Bronchial epithelial cell (primary cell): ENCODE data around the gene COL15A1. TPM values are rescaled to one million over a fixed set of nuclear protein-coding genes. Genes with fewer than 3 reads are reported as not detected.

Experiments used
- DNase-seq: peaks from one replicate; pipeline ENCODE4 v3.0.0-alpha.2; 2010; ENCODE audit warnings: low read depth
- FAIRE-seq: peaks from 2 replicates; lab custom pipeline; 2011; peaks lifted over from hg19 to GRCh38; lab: Jason Lieb, UNC
- H3K27me3 ChIP-seq: 2 replicates; pipeline ENCODE4 v1.5.1; 2011; ENCODE audit warnings: low read length; ENCODE audit not compliant: control insufficient read depth, insufficient read depth
- H3K36me3 ChIP-seq: 2 replicates; pipeline ENCODE4 v1.5.1; 2011; ENCODE audit warnings: low read length; ENCODE audit not compliant: control insufficient read depth, insufficient read depth
- H3K4me3 ChIP-seq: 2 replicates; pipeline ENCODE4 v1.5.1; 2011; ENCODE audit warnings: mild to moderate bottlenecking, low read depth, low read length, control low read depth
- CTCF ChIP-seq: IDR thresholded peaks from 2 replicates; pipeline ENCODE4 v1.5.1; 2011; ENCODE audit warnings: mild to moderate bottlenecking, moderate library complexity, low read length, control low read depth, inconsistent platforms; ENCODE audit not compliant: insufficient read depth, severe bottlenecking
- total RNA-seq: library from RNA; depleted of rRNA; stranded (reverse); fragments of >200 nt; gene quantifications from 2 replicates; pipeline ENCODE4 v1.2.1, GENCODE V29; 2014

The COL15A1 gene
- total RNA-seq, 1 donor from 2014 or later, result 1.6 TPM

GRCh38 chr9:98905015-98905414, 38.7 kb upstream of the COL15A1 start:
- Histone ChIP-seq H3K4me3 (no peak overlapping the region), H3K27me3 (no peaks in the 10 kb centered on the region), H3K36me3 (no peaks in the 10 kb centered on the region)
- DNase-seq, result no peak
- no peak for FAIRE-seq
- no peak for TF ChIP-seq CTCF

DNA sequence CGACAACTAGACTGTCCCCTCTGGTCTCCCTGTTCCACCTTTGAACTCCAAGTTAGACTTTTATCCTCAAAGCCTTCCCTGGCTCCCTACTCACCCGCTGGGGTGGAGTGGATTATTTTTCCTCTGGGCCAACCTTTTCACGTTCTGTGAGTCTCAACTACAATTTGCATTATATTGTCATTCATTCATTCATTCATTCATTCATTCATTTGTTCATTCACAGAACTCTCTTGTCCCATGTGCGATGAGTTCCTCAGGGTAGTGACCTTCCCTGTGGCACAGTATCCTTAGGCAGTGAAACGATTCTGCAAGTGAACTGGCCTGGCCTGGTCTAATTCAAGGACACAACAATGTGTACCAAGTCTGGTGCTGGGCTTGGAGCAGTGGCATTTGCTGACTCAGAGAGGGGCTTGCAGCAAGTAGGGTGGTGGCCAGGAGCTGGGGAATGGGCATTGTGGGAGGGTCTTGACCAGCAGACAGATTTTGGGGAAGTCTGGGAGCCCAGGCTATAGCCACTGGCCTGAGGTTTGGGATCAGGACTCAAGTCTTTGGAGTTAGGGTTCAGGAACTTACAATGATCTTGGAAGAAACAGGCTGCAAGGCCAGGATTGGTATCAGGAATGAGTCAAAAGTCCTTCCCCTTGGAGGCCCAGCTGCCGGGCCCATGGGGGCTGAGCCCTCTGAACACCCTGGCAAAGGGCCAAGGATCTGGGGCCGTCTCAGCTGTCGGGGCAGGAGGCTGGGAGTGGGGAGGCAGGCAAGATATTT, 37.2 kb upstream of the COL15A1 start:
- Histone ChIP-seq H3K27me3 (no peaks in the 10 kb centered on the region), H3K36me3 (no peaks in the 10 kb centered on the region), H3K4me3 (no peak overlapping the region)
- FAIRE-seq, result no peak
- DNase-seq, result no peak
- TF ChIP-seq CTCF, result no peak

DNA sequence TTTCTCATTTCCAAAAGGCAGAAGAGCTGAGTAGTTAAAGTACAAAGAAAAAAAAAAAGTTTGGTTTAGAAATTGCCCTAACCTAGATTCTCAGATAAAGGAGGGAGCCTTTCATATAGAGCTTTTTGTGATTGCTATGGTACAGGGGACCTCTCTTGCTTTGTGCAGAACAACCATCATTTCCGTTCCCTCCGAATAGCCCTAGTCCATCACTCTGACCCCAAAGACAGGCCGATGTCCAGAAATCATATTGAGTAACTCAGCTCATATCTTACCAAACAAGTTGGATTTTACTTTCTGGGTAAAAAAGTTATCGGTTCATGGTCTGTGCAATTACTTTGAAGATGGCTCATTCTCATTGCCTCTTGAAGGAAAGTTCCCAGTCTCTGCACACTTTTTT, 36.7 kb upstream of the COL15A1 start:
- FAIRE-seq, result no peak
- TF ChIP-seq CTCF, result no peak

GRCh38 chr9:98908897-98909634, 34.6 kb upstream of the COL15A1 start:
- Histone ChIP-seq H3K36me3 (no peaks in the 10 kb centered on the region), H3K4me3 (no peak overlapping the region), H3K27me3 (no peaks in the 10 kb centered on the region)
- DNase-seq, result no peak
- TF ChIP-seq CTCF, result no peak
- FAIRE-seq, result no peak

More for the DNA sequence above, 36.7 kb upstream of the COL15A1 start:
- Histone ChIP-seq H3K27me3 (no peaks in the 10 kb centered on the region), H3K36me3 (no peaks in the 10 kb centered on the region), H3K4me3 (no peak overlapping the region)
- no peak for DNase-seq

- Histone ChIP-seq H3K4me3 (no peak overlapping the region), H3K27me3 (no peaks in the 10 kb centered on the region), H3K36me3 (no peaks in the 10 kb centered on the region)
- no peak for TF ChIP-seq CTCF
- FAIRE-seq (no peak), DNase-seq (no peak)
Measured at GRCh38 chr9:98909935-98910334, 33.8 kb upstream of the COL15A1 start.
